Naive thymus-derived CD8-positive, alpha-beta T cell (primary cell): ENCODE measurements around the gene GLYATL2. TPM values are rescaled to one million over a fixed set of nuclear protein-coding genes. Genes with fewer than 3 reads are reported as not detected.

Source experiments
- ATAC-seq, 2 donors: fragments of 150-1000 bp; cut with Tn5 transposase in 1 of 2; sonication (Bioruptor Pico), chemical (Tn5 transposase) in 1 of 2; 1 replicate in 1 of 2; 2 replicates in 1 of 2; pipeline ENCODE4 v1.10.0; 2021; ENCODE audit warnings: mild to moderate bottlenecking in 2 of 2, moderate library complexity in 2 of 2
- POLR2A ChIA-PET: fragments of 350-600 bp; sonication (Branson Sonifier 250); formaldehyde crosslinking; loops from one replicate; lab custom pipeline; 2021; ENCODE audit warnings: antibody characterized with exemption; lab: Charles Lee
- DNase-seq, 10 donors: peaks; one replicate each; pipeline versions ENCODE4 v3.0.0 to v3.0.0-alpha.2; 2020 to 2022
- H3K27ac Mint-ChIP-seq, 10 donors: one replicate each; pipeline ENCODE4 v1.8.0; 2020 to 2022; ENCODE audit warnings: mild to moderate bottlenecking in 10 of 10, mixed read lengths in 10 of 10, moderate library complexity in 4 of 10, inconsistent platforms in 1 of 10
- H3K27me3 Mint-ChIP-seq, 5 donors: one replicate each; pipeline ENCODE4 v1.8.0; 2021 to 2022; ENCODE audit warnings: mixed read lengths in 5 of 5
- H3K36me3 Mint-ChIP-seq, 3 donors: one replicate each; pipeline ENCODE4 v1.8.0; 2020 to 2022; ENCODE audit warnings: mixed read lengths in 3 of 3, mild to moderate bottlenecking in 2 of 3, inconsistent platforms in 1 of 3
- H3K4me1 Mint-ChIP-seq, 4 donors: one replicate each; pipeline ENCODE4 v1.8.0; 2021 to 2022; ENCODE audit warnings: mixed read lengths in 4 of 4
- H3K4me3 Mint-ChIP-seq, 10 donors: one replicate each; pipeline ENCODE4 v1.8.0; 2020 to 2022; ENCODE audit warnings: mild to moderate bottlenecking in 10 of 10, mixed read lengths in 10 of 10, moderate library complexity in 6 of 10, inconsistent platforms in 1 of 10
- H3K9me3 Mint-ChIP-seq, 9 donors: one replicate each; pipeline ENCODE4 v1.8.0; 2020 to 2022; ENCODE audit warnings: mixed read lengths in 9 of 9, mild to moderate bottlenecking in 3 of 9, inconsistent platforms in 1 of 9, moderate library complexity in 1 of 9
- polyA plus RNA-seq, 3 donors: library from polyadenylated mRNA; unstranded; fragments of 300-500 nt; fragmentation: Illumina TruSeq; gene quantifications; one replicate each; pipeline ENCODE4 v1.2.3, GENCODE V29; 2021
- total RNA-seq, 8 experiments: library from RNA in 2 of 8; stranded (reverse) in 2 of 8; gene quantifications; one replicate each; pipeline ENCODE4 v1.2.3 and lab custom pipeline; 2021 to 2026

GLYATL2 gene
- total and polyA plus RNA-seq, 5 experiments from 2014 or later, result not detected

- Mint-ChIP-seq H3K4me3 (no peak overlapping the region), H3K9me3 (peaks cover 0 to 4% (median 0%) of the 10 kb centered on the region in 9 donors), H3K36me3 (no peaks in the 10 kb centered on the region), H3K4me1 (no peaks in the 10 kb centered on the region), H3K27ac (no peak overlapping the region), H3K27me3 (peaks cover 7 to 37% (median 16%) of the 10 kb centered on the region in 5 donors)
- POLR2A ChIA-PET, result no interaction called here
- DNase-seq, result no peak
- ATAC-seq, result no peak
Observed at GRCh38 chr11:58837707-58838388, 6.7 kb downstream of the GLYATL2 start.

GRCh38 chr11:58832056-58832645, 12.4 kb downstream of the GLYATL2 start:
- peaks cover 0 to 12% (median 0%) of the 10 kb centered on the region in 9 donors for H3K9me3 Mint-ChIP-seq
- POLR2A ChIA-PET, result no interaction called here
- no peak for ATAC-seq

GRCh38 chr11:58830673-58831301, 13.7 kb downstream of the GLYATL2 start:
- DNase-seq (no peak), ATAC-seq (no peak)
- Mint-ChIP-seq H3K27ac (no peak overlapping the region), H3K27me3 (peaks cover 4 to 20% (median 18%) of the 10 kb centered on the region in 5 donors), H3K4me3 (no peak overlapping the region), H3K9me3 (peaks cover 0 to 20% (median 0%) of the 10 kb centered on the region in 9 donors), H3K36me3 (peaks cover 0 to 5% (median 0%) of the 10 kb centered on the region in 3 donors), H3K4me1 (no peaks in the 10 kb centered on the region)
- POLR2A ChIA-PET, result no interaction called here

More at GRCh38 chr11:58832056-58832645, 12.4 kb downstream of the GLYATL2 start:
- no peak for DNase-seq
- Mint-ChIP-seq H3K36me3 (peaks cover 0 to 5% (median 0%) of the 10 kb centered on the region in 3 donors), H3K4me3 (no peak overlapping the region), H3K4me1 (no peaks in the 10 kb centered on the region), H3K27me3 (peaks cover 7 to 23% (median 18%) of the 10 kb centered on the region in 5 donors), H3K27ac (no peak overlapping the region)

- H3K27me3 Mint-ChIP-seq, result peaks cover 4 to 23% (median 17%) of the 10 kb centered on the region in 5 donors
- H3K4me3 Mint-ChIP-seq, result no peak overlapping the region
- POLR2A ChIA-PET, result no interaction called here
- peaks cover 0 to 5% (median 0%) of the 10 kb centered on the region in 3 donors for H3K36me3 Mint-ChIP-seq
- H3K4me1 Mint-ChIP-seq, result no peaks in the 10 kb centered on the region
- no peak for ATAC-seq
- DNase-seq, result no peak
- H3K27ac Mint-ChIP-seq, result no peak overlapping the region
- H3K9me3 Mint-ChIP-seq, result peaks cover 0 to 30% (median 3%) of the 10 kb centered on the region in 9 donors
Observed at GRCh38 chr11:58829786-58830185, 14.7 kb downstream of the GLYATL2 start.

- Mint-ChIP-seq H3K27me3 (peaks cover 10 to 32% (median 17%) of the 10 kb centered on the region in 5 donors), H3K4me1 (no peaks in the 10 kb centered on the region), H3K36me3 (peaks cover 0 to 8% (median 0%) of the 10 kb centered on the region in 3 donors), H3K9me3 (peaks cover 0 to 36% (median 17%) of the 10 kb centered on the region in 9 donors), H3K4me3 (no peak overlapping the region), H3K27ac (no peak overlapping the region)
- no peak for DNase-seq
- no peak for ATAC-seq
- POLR2A ChIA-PET, result no interaction called here
Observed at GRCh38 chr11:58813693-58814092, 30.8 kb downstream of the GLYATL2 start.

- Mint-ChIP-seq H3K27me3 (peaks cover 8 to 22% (median 10%) of the 10 kb centered on the region in 5 donors), H3K9me3 (peaks cover 0 to 27% (median 8%) of the 10 kb centered on the region in 9 donors)
- POLR2A ChIA-PET, result no interaction called here
Observed at GRCh38 chr11:58811499-58811898, 33.0 kb downstream of the GLYATL2 start.

GRCh38 chr11:58807343-58807742, 37.2 kb downstream of the GLYATL2 start:
- no peak overlapping the region for H3K4me3 Mint-ChIP-seq
- peaks cover 0 to under 1% (median 0%) of the 10 kb centered on the region in 9 donors for H3K9me3 Mint-ChIP-seq
- no peaks in the 10 kb centered on the region for H3K4me1 Mint-ChIP-seq
- POLR2A ChIA-PET, result no interaction called here
- H3K27me3 Mint-ChIP-seq, result peaks cover 1 to 24% (median 11%) of the 10 kb centered on the region in 5 donors
- H3K27ac Mint-ChIP-seq, result no peak overlapping the region
- H3K36me3 Mint-ChIP-seq, result no peaks in the 10 kb centered on the region
- no peak for ATAC-seq
- DNase-seq, result no peak

More at GRCh38 chr11:58811499-58811898, 33.0 kb downstream of the GLYATL2 start:
- Mint-ChIP-seq H3K4me1 (no peaks in the 10 kb centered on the region), H3K27ac (no peak overlapping the region), H3K4me3 (no peak overlapping the region), H3K36me3 (peaks cover 0 to 6% (median 0%) of the 10 kb centered on the region in 3 donors)
- ATAC-seq (no peak), DNase-seq (no peak)

GRCh38 chr11:58805065-58805464, 39.4 kb downstream of the GLYATL2 start:
- peaks cover 0 to 5% (median 0%) of the 10 kb centered on the region in 9 donors for H3K9me3 Mint-ChIP-seq
- DNase-seq, result no peak
- POLR2A ChIA-PET, result no interaction called here
- H3K4me3 Mint-ChIP-seq, result no peak overlapping the region
- peaks cover 0 to 1% (median 0%) of the 10 kb centered on the region in 3 donors for H3K36me3 Mint-ChIP-seq
- H3K4me1 Mint-ChIP-seq, result no peaks in the 10 kb centered on the region
- peaks cover 0 to 24% (median 9%) of the 10 kb centered on the region in 5 donors for H3K27me3 Mint-ChIP-seq
- no peak overlapping the region for H3K27ac Mint-ChIP-seq
- ATAC-seq, result no peak

- DNase-seq (no peak), ATAC-seq (no peak)
- H3K9me3 Mint-ChIP-seq, result peaks cover 0 to 5% (median 0%) of the 10 kb centered on the region in 9 donors
- POLR2A ChIA-PET, result no interaction called here
- no peak overlapping the region for H3K4me3 Mint-ChIP-seq
- peaks cover 0 to 30% (median 11%) of the 10 kb centered on the region in 5 donors for H3K27me3 Mint-ChIP-seq
- H3K36me3 Mint-ChIP-seq, result peaks cover 0 to 1% (median 0%) of the 10 kb centered on the region in 3 donors
- no peak overlapping the region for H3K27ac Mint-ChIP-seq
- H3K4me1 Mint-ChIP-seq, result no peaks in the 10 kb centered on the region
Observed at GRCh38 chr11:58801974-58802545, 42.4 kb downstream of the GLYATL2 start.

GRCh38 chr11:58801302-58801701, 43.2 kb downstream of the GLYATL2 start:
- no peak for ATAC-seq
- H3K4me3 Mint-ChIP-seq, result no peak overlapping the region
- DNase-seq, result no peak

GRCh38 chr11:58796333-58796732, 48.2 kb downstream of the GLYATL2 start:
- Mint-ChIP-seq H3K27me3 (peaks cover 8 to 33% (median 13%) of the 10 kb centered on the region in 5 donors), H3K27ac (peak overlapping the region in 1 of 10 donors; percentile 0), H3K36me3 (peaks cover 0 to 2% (median 0%) of the 10 kb centered on the region in 3 donors), H3K4me1 (no peaks in the 10 kb centered on the region), H3K9me3 (peaks cover 0 to 14% (median 2%) of the 10 kb centered on the region in 9 donors), H3K4me3 (no peak overlapping the region)
- POLR2A ChIA-PET, result no interaction called here
- DNase-seq, result no peak
- no peak for ATAC-seq

More at GRCh38 chr11:58801302-58801701, 43.2 kb downstream of the GLYATL2 start:
- H3K27me3 Mint-ChIP-seq, result peaks cover 0 to 30% (median 11%) of the 10 kb centered on the region in 5 donors
- no peaks in the 10 kb centered on the region for H3K4me1 Mint-ChIP-seq
- H3K9me3 Mint-ChIP-seq, result peaks cover 0 to 5% (median 0%) of the 10 kb centered on the region in 9 donors
- H3K27ac Mint-ChIP-seq, result peak overlapping the region in 1 of 10 donors; percentile 88
- peaks cover 0 to 1% (median 0%) of the 10 kb centered on the region in 3 donors for H3K36me3 Mint-ChIP-seq
- POLR2A ChIA-PET, result no interaction called here

GRCh38 chr11:58788355-58789023, 56.0 kb downstream of the GLYATL2 start:
- DNase-seq (peak in 9 of 10 donors; percentile 27 to 77 (median 51)), ATAC-seq (peak; percentile 87 to 89)
- no peak overlapping the region for H3K4me3 Mint-ChIP-seq
- H3K27ac Mint-ChIP-seq, result no peak overlapping the region
- H3K9me3 Mint-ChIP-seq, result peaks cover 0 to 10% (median 2%) of the 10 kb centered on the region in 9 donors
- peaks cover 0 to 7% (median 0%) of the 10 kb centered on the region in 5 donors for H3K27me3 Mint-ChIP-seq
- POLR2A ChIA-PET, result interaction anchor here (1.0 to 1.2 kb wide), 3 partner anchors 61 to 150 kb away, joined by 3 to 7 read pairs (median 3); no protein-coding TSS in a partner anchor
- peaks cover 0 to 2% (median 0%) of the 10 kb centered on the region in 3 donors for H3K36me3 Mint-ChIP-seq
- peaks cover 0 to 3% (median 1%) of the 10 kb centered on the region in 4 donors for H3K4me1 Mint-ChIP-seq
